ENCODE data around the gene PDE4D.

- TF ChIP-seq CTCF (IDR thresholded peaks at IDR 0.05) (no peak), POLR2A (IDR thresholded peaks at IDR 0.05) (no peak)
Measured at GRCh38 chr5:58927938-58928337, 965.6 kb downstream of the PDE4D start.

All from heart left ventricle (tissue), 13 donors.